ENCODE data around the gene RUFY2.

The RUFY2 gene

DNA sequence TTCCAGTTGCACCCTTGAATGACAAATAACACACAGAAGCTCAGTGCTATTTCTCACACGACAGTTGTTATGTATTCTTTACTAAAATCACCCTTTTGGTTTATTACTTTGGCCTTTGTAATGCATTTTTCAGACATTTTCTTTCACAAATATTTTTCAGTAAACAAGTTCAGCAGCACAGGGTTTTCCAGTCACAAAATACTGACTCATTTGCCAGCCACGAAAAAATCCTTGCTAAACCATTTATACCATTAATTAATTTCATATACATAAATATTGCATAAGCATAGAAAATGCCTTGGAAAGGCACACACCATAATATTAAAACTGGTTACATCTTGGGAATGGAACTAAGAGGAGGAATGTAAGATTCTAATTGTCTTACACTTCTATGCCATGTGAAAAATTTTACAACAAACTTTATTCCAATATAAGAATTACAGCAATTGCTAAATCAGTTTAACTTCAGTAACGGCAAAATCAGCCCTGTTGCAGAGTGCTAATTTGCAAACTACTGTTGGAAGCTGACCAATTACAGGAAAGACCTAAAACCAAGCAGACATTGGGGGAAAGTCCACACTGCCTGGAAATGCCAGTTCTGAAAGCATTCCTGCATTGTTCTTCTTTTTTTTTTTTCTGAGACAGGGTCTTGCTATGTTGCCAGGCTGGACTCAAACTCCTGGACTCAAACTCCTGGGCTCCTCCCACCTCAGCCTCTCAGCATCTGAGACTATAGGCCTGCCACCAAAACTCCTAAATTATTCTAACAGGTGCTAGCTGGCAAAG is 42.8 kb downstream of the RUFY2 start:
- no peak for DNase-seq

DNA sequence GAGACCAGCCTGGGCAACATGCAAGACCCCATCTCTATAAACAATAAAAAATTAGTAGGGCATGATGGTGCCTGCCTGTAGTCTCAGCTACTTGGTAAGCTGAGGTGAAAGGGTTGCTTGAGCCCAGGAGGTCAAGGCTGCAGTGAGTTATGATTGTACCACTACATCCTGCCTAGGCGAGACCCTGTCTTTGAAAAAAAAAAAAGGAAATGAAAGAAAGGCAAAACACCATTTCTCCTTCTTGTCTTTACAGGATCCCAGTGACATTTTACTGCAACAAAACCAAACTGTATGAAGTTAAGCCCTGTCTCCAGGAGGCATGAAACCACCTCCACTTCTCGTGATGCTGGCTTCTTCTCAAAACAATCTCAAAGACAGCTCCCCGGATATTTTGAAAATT is 44.5 kb downstream of the RUFY2 start:
- DNase-seq = no peak

GRCh38 chr10:68359189-68359588 is 47.9 kb downstream of the RUFY2 start:
- DNase-seq = no peak

GRCh38 chr10:68353537-68353936 is 53.5 kb downstream of the RUFY2 start:
- no peak for DNase-seq

- no peak for DNase-seq
Measured at GRCh38 chr10:68348265-68348741, 58.8 kb downstream of the RUFY2 start.

DNA sequence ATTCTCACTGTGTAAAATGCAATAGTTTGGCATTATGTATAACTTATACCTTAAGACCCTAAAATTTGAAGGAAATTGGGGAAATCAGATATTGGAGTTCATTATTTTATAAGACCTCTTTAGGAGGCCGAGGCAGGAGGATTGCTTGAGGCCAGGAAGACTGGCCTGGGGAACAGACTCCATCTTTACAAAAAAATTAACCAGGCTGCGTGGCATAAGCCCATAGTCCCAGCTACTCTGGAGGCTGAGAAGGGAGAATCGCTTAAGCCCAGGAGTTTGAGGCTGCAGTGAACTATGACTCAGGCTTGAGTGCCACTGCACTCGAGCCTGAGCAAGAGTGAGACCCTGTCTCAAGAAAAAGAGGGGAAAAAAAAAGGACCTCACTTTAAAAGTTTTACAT is 60.3 kb downstream of the RUFY2 start:
- no peak for DNase-seq

DNA sequence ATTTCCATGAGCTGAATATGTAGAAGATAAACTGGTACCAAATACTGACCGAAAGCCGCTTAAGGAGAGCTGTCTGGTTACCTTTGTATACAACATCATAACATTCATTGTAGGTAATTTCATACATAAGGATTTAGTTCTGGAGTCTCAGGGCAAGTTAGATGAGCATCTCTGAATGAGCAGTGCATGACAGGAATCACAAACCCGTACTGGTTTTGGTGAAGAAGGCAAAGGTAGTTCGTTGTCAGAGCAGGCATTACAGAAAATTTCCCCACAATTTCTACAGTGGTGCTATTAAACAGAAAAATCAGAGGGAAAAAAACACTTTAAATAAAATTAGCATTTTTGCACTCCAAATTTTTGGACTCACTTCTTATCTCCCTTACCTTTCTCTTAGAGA is 61.5 kb downstream of the RUFY2 start:
- DNase-seq = no peak

DNA sequence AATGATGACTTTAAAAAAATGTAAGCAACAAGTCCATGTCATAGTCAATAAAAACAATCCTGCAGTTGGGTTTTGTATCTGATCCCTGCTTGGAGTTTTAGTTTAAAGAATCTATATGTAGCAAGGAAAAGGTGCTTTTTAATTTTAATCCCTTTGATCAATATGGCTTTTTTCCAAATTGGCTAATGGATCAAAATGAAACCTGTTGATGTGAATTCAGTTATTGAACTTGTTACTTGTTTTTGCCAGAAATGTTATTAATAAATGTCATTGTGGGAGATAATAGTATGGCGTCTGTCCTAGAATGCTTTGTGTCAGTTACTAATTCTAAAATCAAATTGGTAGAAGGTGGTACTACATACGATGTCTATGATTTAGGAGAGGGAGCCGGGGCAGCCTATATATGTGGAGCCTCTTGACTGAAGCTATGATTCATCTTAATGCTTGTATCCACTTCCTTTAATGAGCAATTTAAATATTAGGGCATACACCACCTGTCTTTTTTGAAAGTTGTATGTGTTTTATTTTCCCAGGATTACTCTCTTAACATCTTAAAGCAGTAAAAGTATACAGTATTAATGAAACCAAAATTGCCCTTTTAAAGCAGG is 64.1 kb downstream of the RUFY2 start:
- DNase-seq = no peak

DNA sequence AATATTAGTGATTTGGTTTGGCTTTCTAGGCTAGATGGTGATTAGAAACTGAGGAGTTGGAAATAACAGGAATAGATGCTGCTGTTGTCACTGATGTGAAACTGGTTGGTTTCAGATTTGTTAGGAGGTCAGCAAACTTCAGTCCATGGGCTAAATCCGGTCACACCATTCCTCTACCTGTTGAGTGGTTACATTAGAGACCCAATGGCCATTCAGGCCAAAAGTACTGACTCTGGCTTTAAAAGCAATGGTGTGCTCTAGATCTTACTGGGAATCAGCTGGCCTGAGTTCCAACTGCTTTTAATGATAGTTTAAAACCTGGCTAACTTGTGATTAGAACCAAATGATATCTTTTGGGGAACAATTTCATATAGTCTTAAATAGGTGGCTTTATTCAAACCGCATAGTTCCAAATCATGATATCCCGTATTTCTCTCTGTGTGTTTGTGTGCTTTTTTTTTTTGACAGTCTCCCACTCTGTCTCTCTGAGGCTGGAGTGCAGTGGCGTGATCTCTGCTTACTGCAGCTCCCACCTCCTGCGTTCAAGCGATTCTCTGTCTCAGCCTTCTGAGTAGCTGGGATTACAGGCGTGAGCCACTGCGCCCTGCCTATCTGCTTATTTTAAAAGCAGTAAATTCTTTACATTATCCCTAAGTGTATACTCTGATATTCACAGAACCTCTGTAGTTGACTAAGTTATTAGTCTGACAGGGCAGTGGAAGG is 66.6 kb downstream of the RUFY2 start:
- no peak for DNase-seq

- DNase-seq = no peak
Measured at GRCh38 chr10:68336754-68337351, 70.2 kb downstream of the RUFY2 start.

DNA sequence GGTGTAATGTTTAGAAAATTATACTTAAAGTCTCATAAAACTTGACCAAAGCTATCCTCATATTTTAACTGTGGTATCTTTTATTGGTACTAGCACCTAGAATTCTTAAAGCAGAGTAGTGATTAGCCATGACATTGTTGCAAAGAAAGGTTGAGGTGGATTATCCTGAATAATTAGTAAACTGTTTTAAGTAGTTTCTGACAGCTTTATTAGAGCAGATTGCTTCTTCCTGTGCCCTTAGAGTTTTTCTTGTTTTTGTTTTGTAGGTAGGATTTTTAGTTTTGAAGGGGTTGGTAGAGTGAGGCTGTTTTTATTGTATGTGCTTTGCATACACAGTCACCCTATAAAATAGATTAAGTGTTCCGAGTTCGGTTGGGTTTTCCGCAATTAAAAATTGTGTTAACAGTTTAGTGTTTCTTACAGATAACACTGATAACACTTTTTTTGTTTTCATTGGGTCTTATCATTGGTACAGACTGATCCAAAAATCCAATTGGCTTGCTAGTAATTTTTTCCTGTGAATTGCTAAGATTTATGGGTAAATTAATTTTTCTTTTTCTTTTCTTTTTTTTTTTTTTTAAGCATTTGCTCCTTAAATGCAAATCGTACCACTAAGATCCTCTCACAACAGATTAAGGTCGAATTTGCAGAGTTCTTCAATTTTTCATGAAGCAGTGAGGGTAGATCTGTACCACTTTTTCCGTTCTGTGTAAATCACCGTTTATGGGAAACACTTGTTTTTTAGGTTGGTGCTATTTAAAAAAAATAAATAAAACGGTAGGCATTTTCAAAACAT is 72.2 kb downstream of the RUFY2 start:
- no peak for DNase-seq

DNA sequence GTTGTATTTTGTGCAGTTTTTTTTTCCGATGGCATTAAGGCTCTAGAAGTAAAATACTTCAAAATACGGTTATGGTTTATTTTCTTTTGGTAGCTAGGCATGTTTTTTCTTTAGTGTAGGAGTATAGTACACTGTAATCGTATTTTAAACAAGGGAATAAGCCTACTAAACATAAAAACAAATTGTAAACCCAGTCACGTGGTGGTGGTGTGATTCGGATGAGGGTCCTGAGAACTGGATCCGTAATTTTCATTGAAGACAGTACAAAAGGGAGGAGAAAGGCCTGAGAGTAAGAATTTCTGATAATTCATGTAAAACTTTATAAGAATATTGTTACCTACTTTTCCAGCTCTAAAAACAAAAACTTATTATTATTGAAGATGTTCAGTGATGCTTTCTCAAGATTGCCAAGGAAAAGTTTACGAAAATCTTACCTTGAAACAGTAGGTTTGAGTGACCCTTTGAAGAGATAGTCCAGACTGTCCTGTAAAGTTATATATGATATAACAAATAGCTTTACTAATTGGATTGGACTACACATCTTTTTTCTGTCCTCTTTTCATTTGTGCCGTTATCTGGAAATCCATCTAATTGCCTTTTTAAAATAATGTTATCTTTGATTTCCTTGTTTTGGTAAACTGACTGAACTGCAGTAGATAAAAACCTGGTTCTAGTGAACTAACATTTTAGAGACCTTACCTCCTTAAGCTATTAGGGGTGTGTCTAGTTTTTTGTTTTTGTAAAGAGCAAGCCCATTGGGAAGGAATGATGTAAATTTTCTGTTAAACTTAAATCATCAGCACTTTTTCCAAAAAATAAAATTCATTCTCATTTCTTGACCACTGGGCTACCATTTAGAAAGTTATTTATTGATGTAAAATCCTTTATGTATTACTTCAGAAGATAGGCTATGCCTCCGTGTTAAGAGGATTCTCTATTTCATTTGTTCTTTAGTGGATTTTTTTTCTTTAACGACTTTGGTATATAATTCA is 73.3 kb downstream of the RUFY2 start:
- no peak for DNase-seq

DNA sequence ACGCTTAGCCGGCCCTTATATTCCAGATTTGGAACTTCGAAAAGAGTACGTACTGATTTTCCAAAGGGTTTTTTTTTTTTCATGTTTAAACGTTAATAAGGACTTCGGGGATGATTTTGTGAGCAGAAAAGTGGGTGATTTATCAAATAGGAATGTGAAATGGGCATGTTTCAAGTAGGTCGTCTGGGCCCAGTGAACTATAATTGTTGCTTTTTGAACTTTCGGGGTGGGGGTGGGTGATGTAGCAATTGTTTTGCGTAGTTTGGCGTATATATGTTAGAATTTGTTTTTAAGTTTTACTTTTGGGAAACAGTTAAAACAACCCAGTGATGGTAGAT is 74.0 kb downstream of the RUFY2 start:
- no peak for DNase-seq

- peak; percentile 56 for DNase-seq
Measured at GRCh38 chr10:68332259-68333057, 74.6 kb downstream of the RUFY2 start, which contains the start of gene PBLD. Gene PBLD, minus strand, starts transcription at chr10:68332928. Its CDS starts 26,084 bp downstream, at chr10:68306844.

DNA sequence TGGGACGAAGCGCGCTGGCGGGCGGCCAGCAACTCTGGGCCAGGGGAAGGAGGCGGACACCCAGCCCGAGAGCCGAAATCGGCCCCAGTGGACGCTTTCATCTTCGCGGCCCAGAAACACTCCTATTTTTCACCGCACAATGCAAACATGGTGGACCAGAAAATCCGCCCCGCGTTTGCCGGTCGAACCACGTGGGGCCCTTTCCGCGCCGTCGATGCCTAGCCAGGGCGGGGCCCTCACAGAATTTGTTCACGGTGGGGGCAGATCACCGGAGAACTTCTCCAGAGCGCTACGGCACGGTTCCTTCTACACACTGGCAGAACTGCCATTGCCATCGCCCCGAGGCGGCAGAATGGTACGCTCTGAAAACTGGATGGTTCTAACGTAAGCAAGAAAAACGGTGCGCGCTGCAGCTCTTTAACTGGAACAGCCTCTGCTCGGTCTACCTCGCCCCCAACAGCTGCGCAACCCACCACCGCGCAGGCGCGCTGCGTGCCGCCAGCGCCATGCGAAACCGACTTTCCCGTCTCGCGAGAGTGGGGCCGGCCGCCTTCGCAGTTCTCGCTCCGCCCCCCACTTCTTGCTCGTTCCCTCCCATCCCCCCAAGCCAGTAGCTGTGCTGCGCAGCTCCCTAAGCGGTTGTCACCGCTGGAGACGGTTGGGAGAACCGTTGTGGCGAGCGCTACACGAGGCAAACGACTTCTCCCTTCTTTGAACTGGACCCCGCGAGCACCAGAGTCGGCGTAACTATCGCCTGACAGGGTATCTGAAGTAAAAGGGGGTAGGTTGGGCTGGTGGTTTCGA is 75.4 kb downstream of the RUFY2 start, which contains the start of gene HNRNPH3:
Gene HNRNPH3, plus strand, starts transcription at position 610 of the 804 bp plus-strand sequence. CDS start 5,158 bp downstream, outside the sequence.
- DNase-seq = peak; percentile 82

DNA sequence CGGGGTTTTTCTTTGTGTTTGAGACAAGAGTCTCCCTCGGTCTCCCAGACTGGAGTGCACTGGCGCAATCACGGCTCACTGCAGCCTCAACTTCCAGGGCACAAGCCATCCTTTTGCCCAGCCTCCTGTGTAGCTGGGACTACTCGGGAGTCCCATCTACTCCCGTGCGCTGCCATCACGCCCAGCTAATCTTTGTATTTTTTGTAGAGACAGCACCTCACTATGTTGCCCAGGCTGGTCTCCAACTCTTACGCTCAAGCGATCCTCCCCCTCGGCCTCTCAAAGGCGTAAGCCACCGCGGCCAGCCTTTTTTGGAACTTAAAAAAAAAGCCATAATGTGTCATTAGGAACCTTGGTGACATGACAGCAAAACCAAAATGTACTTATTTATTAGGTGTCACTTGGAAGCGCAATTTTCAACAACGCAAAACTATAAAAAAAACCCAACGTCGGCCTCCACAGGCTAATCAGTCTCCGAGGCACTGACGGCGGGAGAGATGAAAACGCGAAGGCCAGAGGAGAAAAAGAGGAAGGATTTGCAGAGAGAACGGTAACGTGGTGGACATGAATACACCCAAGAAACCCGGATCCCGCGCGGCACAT is 76.1 kb downstream of the RUFY2 start:
- no peak for DNase-seq

GRCh38 chr10:68329506-68329861 is 77.6 kb downstream of the RUFY2 start:
- no peak for DNase-seq

DNA sequence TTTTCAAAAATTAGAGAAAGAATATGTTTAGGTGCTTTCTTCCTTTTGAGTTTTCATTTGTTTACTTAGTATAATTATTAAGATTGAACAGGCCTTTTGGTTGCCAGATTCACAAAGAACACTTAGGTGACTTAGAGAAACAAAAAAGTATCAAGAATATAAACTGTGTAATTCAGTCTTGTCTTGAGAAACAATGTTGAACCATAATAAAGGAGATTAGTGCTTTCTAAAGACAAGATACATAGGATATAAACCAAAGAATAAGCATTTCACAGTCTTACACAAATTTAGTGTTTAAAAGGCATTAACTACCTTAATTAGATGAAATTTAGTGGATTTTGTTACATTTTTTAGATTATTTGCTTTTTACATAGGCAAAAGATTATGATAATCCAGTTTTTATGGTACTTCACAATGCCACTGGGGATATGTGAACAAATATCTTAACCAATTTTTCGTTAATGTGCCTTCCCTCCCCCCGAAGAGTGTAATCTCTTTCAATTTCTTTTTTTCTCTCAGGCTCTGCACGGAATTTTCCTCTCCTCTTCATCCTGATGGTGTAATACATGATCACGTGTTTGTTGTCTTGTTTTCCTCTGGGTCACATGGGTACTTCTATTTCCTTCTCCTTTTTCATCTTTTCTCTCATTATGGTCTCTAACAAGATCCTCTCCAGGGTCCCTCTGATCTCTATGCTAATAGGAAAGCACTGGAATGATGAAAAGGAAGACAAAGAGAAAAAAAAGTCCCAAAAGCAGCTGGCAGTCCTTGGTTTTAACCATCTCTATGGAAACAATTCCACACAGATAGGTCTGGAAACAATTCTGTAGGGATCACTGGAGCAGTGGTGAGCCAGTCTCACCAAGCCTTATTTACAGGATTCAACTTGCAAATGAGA is 78.9 kb downstream of the RUFY2 start:
- no peak for DNase-seq
